ENCODE measurements around the gene ZSCAN1.

Gene ZSCAN1

DNA sequence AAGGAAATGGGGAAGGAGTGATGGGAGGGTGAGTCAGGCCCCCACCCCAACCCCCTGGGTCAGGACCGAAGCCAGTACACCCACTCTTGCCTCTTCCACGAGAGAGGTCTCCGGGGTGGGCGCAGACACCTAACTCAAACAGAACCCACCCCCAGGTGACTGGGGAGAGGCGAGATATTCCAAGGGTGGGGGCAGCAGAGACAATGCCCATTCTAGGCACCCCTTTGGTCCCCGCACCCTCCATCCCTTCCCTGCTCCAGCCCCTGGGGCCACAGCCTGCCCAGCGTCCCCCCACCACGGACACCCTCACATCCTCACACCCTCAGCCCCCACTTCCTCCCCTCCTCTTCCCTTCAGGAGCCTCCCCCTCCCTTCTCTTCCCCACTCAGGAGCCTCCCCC lies 63.5 kb downstream of the ZSCAN1 start:
- peaks cover 21% of the 10 kb centered on the region for H3K79me2 ChIP-seq
- H3K27me3 ChIP-seq (ENCODE audit: control insufficient read depth, insufficient read depth, low read length), result no peaks in the 10 kb centered on the region
- H3K4me2 ChIP-seq (ENCODE audit: low read length), result peak overlapping the region; percentile 89
- TF ChIP-seq, protein P1, sequence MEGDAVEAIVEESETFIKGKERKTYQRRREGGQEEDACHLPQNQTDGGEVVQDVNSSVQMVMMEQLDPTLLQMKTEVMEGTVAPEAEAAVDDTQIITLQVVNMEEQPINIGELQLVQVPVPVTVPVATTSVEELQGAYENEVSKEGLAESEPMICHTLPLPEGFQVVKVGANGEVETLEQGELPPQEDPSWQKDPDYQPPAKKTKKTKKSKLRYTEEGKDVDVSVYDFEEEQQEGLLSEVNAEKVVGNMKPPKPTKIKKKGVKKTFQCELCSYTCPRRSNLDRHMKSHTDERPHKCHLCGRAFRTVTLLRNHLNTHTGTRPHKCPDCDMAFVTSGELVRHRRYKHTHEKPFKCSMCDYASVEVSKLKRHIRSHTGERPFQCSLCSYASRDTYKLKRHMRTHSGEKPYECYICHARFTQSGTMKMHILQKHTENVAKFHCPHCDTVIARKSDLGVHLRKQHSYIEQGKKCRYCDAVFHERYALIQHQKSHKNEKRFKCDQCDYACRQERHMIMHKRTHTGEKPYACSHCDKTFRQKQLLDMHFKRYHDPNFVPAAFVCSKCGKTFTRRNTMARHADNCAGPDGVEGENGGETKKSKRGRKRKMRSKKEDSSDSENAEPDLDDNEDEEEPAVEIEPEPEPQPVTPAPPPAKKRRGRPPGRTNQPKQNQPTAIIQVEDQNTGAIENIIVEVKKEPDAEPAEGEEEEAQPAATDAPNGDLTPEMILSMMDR (IDR thresholded peaks at IDR 0.05), result no peak
- H3K36me3 ChIP-seq (ENCODE audit: control insufficient read depth, insufficient read depth, low read length), result no peaks in the 10 kb centered on the region
- peak overlapping the region; percentile 97 for H3K27ac ChIP-seq
- peak overlapping the region; percentile 99 for H3K4me3 ChIP-seq (ENCODE audit: low read depth, low read length)
- no peak overlapping the region for H2AFZ ChIP-seq
- no peaks in the 10 kb centered on the region for H3K9me3 ChIP-seq (ENCODE audit: control insufficient read depth, low read length)
- H3K4me1 ChIP-seq, result peaks cover 2% of the 10 kb centered on the region
- no peak overlapping the region for H3K9ac ChIP-seq

DNA sequence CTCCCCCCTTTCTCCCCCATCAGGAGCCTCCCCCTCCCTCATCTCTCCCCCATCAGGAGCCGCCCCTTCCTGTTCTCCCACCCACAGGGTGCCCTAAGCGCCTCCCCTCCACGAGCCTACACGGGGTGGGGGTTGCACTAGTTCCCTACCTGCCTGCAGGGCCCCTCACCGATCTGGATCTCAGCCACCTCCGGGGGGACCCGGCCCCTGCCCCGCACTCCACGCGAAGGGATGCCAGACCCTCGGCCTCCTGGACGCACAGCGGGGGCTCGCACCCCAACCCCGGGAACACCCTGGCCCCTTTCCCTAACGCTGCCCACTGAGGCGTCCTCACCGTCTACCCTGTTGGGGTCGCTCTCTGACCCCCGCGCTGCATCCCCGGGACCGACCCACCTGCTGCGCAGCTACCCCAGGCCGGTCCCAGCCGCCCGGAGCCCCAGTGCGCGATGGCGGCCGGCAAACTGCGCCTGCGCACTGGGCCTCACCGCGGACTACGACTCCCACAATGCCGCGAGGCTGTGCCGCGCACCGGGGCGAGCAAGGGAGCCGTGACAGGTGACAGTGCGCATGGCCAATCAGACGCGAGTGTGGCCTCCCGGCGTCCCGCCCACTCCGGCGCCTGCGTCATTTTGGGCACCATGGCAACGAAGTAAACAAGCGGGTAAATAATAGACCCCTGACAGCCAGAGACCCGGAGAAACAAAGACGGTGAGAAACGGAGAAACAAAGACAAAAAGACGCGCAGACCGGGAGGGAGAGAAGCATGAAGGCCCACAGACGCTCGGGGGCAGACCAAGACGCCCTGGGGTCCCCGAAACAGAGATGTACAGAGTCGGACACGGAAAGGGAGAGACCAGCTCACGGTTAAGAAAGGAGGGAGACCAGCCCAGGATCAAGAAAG lies 64.2 kb downstream of the ZSCAN1 start, which contains the start of gene ZSCAN18:
Gene ZSCAN18 (minus strand): TSS at position 451 of the 901 bp plus-strand sequence. CDS start 7,964 bp downstream, outside the sequence.
- peaks cover 21% of the 10 kb centered on the region for H3K79me2 ChIP-seq
- H2AFZ ChIP-seq, result peak within 1 kb of the TSS; percentile 94
- peak within 1 kb of the TSS; percentile 99 for H3K4me3 ChIP-seq (ENCODE audit: low read depth, low read length)
- H3K27me3 ChIP-seq (ENCODE audit: control insufficient read depth, insufficient read depth, low read length), result no peaks in the 10 kb centered on the region
- H3K9ac ChIP-seq, result peak within 1 kb of the TSS; percentile 97
- H3K36me3 ChIP-seq (ENCODE audit: control insufficient read depth, insufficient read depth, low read length), result no peaks in the 10 kb centered on the region
- H3K4me2 ChIP-seq (ENCODE audit: low read length), result peak within 1 kb of the TSS; percentile 89
- peak within 1 kb of the TSS; percentile 97 for H3K27ac ChIP-seq
- H3K4me1 ChIP-seq, result peaks cover 2% of the 10 kb centered on the region
- TF ChIP-seq, protein P1 (IDR thresholded peaks at IDR 0.05), result peak; percentile 3
- no peaks in the 10 kb centered on the region for H3K9me3 ChIP-seq (ENCODE audit: control insufficient read depth, low read length)

DNA sequence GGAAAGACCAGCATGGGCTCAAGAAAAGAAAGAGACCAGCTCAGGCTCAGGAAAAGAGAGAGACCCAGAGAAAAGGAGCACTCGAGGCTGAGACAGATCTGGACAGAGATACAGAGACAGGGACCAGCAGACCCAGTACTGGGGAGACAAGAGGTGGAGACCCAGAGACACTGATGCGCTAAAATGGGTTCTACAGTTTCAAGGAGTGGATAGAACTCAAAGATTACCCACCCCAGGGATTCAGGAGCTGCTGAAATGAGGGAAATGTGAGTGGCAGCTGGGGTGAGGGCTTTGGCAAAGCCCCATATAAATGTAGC lies 64.8 kb downstream of the ZSCAN1 start:
- Histone ChIP-seq H3K36me3 (ENCODE audit: control insufficient read depth, insufficient read depth, low read length) (no peaks in the 10 kb centered on the region), H3K9me3 (ENCODE audit: control insufficient read depth, low read length) (no peaks in the 10 kb centered on the region), H3K27ac (peak overlapping the region; percentile 97), H3K27me3 (ENCODE audit: control insufficient read depth, insufficient read depth, low read length) (no peaks in the 10 kb centered on the region), H2AFZ (peak overlapping the region; percentile 94), H3K4me2 (ENCODE audit: low read length) (peak overlapping the region; percentile 89), H3K9ac (peak overlapping the region; percentile 74), H3K4me3 (ENCODE audit: low read depth, low read length) (peak overlapping the region; percentile 99), H3K79me2 (peaks cover 21% of the 10 kb centered on the region), H3K4me1 (peaks cover 2% of the 10 kb centered on the region)
- TF ChIP-seq, protein P1 (IDR thresholded peaks at IDR 0.05), result no peak
